Type B pancreatic cell (in vitro differentiated cells): Measurements from ENCODE around the gene TMEM50B. TPM values are rescaled to one million over a fixed set of nuclear protein-coding genes. Genes with fewer than 3 reads are reported as not detected.
"Not testable (repeated sequence)": the region's sequence is repeated elsewhere in the genome, so short reads cannot be mapped to it uniquely, and the experiment has no call there.

ENCODE experiments used
- DNase-seq: peaks from one replicate; pipeline ENCODE4 v3.0.0; 2021; ENCODE audit warnings: mixed read lengths; ENCODE audit not compliant: unreplicated experiment; ENCODE audit errors: extremely low spot score
- H3K27ac Mint-ChIP-seq: 2 replicates; pipeline ENCODE4 v1.8.0; 2021; ENCODE audit warnings: mild to moderate bottlenecking, mixed read lengths
- H3K27me3 Mint-ChIP-seq: 2 replicates; pipeline ENCODE4 v1.8.0; 2021; ENCODE audit warnings: mixed read lengths
- H3K36me3 Mint-ChIP-seq: 2 replicates; pipeline ENCODE4 v1.8.0; 2021; ENCODE audit warnings: mixed read lengths
- H3K4me1 Mint-ChIP-seq: one replicate; pipeline ENCODE4 v1.8.0; 2021; ENCODE audit warnings: mixed read lengths; ENCODE audit not compliant: unreplicated experiment
- H3K4me3 Mint-ChIP-seq: 2 replicates; pipeline ENCODE4 v1.8.0; 2021; ENCODE audit warnings: mild to moderate bottlenecking, mixed read lengths
- H3K9me3 Mint-ChIP-seq: 2 replicates; pipeline ENCODE4 v1.8.0; 2021; ENCODE audit warnings: mixed read lengths
- total RNA-seq: library from RNA; stranded (reverse); gene quantifications from 2 replicates; pipeline ENCODE4 v1.2.1, GENCODE V29; 2021; ENCODE audit warnings: low replicate concordance
- TF ChIP-seq, protein P1 (sequence below): fragments of 200-600 bp; sonication (generic); conservative IDR thresholded peaks from 2 replicates; pipeline ENCODE4 v1.5.0; 2021; ENCODE audit warnings: antibody characterized with exemption, mild to moderate bottlenecking

TMEM50B gene
- total RNA-seq, 1 donor from 2014 or later = 44.7 TPM

GRCh38 chr21:33478182-33478581 is 1.6 kb downstream of the TMEM50B start:
- DNase-seq = no peak
- Mint-ChIP-seq H3K27ac (peak overlapping the region; percentile 89), H3K9me3 (peaks cover 4% of the 10 kb centered on the region), H3K36me3 (peaks cover 10% of the 10 kb centered on the region), H3K4me1 (peaks cover 6% of the 10 kb centered on the region), H3K4me3 (peak overlapping the region; percentile 94), H3K27me3 (no peaks in the 10 kb centered on the region)
- TF ChIP-seq, protein P1, sequence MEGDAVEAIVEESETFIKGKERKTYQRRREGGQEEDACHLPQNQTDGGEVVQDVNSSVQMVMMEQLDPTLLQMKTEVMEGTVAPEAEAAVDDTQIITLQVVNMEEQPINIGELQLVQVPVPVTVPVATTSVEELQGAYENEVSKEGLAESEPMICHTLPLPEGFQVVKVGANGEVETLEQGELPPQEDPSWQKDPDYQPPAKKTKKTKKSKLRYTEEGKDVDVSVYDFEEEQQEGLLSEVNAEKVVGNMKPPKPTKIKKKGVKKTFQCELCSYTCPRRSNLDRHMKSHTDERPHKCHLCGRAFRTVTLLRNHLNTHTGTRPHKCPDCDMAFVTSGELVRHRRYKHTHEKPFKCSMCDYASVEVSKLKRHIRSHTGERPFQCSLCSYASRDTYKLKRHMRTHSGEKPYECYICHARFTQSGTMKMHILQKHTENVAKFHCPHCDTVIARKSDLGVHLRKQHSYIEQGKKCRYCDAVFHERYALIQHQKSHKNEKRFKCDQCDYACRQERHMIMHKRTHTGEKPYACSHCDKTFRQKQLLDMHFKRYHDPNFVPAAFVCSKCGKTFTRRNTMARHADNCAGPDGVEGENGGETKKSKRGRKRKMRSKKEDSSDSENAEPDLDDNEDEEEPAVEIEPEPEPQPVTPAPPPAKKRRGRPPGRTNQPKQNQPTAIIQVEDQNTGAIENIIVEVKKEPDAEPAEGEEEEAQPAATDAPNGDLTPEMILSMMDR = no peak

DNA sequence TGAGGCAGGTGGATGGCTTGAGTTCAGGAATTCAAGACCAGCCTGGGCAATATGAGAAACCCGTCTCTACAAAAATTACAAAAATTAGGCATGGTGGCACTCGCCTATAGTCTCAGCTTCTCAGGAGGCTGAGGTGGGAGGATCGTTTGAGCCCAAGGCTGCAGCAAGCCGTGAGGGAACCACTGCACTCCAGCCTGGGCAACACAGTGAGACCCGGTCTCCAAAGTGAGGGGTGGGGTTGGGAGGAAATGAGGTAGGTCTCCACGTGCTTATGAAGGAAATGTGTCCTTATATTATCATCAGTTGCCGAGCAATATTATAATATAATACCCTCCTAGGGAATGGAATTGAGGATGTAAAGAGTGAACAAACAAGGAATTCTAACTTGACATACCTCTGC is 2.7 kb downstream of the TMEM50B start:
- no peaks in the 10 kb centered on the region for H3K27me3 Mint-ChIP-seq
- H3K9me3 Mint-ChIP-seq = peaks cover 4% of the 10 kb centered on the region
- peaks cover 14% of the 10 kb centered on the region for H3K36me3 Mint-ChIP-seq
- DNase-seq = no peak
- H3K4me1 Mint-ChIP-seq = peaks cover 6% of the 10 kb centered on the region
- no peak overlapping the region for H3K27ac Mint-ChIP-seq
- peak overlapping the region; percentile 59 for H3K4me3 Mint-ChIP-seq
- TF ChIP-seq, protein P1 = no peak

DNA sequence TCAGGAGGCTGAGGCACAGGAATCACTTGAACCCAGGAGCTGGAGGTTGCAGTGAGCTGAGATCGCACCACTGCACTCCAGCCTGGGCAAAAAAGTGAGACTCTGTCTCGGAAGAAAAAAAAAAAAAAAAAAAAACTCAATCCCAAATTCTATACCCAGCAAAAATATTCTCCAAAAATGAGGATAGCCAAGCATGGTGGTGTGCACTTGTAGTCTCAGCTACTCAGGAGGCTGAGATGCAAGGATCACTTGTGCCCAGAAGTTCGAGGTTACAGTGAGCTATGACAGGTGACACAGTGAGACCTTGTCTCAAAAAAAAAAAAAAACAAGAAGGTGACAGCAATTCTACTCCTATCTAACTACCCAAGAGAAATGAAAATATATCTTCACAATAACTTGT is 6.4 kb downstream of the TMEM50B start:
- no peak for DNase-seq
- H3K27ac Mint-ChIP-seq = no peak overlapping the region
- TF ChIP-seq, protein P1 = no peak
- no peaks in the 10 kb centered on the region for H3K27me3 Mint-ChIP-seq
- H3K4me3 Mint-ChIP-seq = no peak overlapping the region
- peaks cover 4% of the 10 kb centered on the region for H3K9me3 Mint-ChIP-seq
- H3K4me1 Mint-ChIP-seq = peaks cover 2% of the 10 kb centered on the region
- H3K36me3 Mint-ChIP-seq = peaks cover 11% of the 10 kb centered on the region

DNA sequence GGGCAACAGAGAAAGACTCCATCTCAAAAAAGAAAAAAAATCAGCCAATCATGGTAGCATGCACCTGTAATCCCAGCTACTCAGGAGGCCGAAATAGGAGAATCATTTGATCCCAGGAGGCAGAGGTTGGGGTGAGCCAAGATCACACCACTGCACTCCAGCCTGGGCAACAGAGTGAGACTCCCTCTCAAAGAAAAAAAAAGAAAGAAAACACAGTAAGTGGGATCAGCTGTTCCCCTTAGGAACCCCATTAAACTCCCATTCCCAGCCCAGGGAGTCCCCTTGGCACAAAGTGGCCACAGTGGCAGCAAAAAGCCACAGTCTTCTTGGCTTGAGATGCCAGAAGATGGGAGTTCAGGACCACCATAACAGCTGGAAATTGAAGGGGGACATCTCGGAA is 9.1 kb downstream of the TMEM50B start:
- DNase-seq = no peak
- H3K27ac Mint-ChIP-seq = no peak overlapping the region
- TF ChIP-seq, protein P1 = no peak
- no peaks in the 10 kb centered on the region for H3K4me1 Mint-ChIP-seq
- H3K9me3 Mint-ChIP-seq = peaks cover 4% of the 10 kb centered on the region
- peaks cover 9% of the 10 kb centered on the region for H3K36me3 Mint-ChIP-seq
- no peaks in the 10 kb centered on the region for H3K27me3 Mint-ChIP-seq
- H3K4me3 Mint-ChIP-seq = no peak overlapping the region

GRCh38 chr21:33469183-33469582 is 10.6 kb downstream of the TMEM50B start:
- H3K4me1 Mint-ChIP-seq, H3K9me3 Mint-ChIP-seq, H3K4me3 Mint-ChIP-seq, H3K27me3 Mint-ChIP-seq, DNase-seq, H3K27ac Mint-ChIP-seq, H3K36me3 Mint-ChIP-seq: not testable (repeated sequence)

GRCh38 chr21:33461538-33462250 is 18.1 kb downstream of the TMEM50B start:
- no peaks in the 10 kb centered on the region for H3K9me3 Mint-ChIP-seq
- H3K27me3 Mint-ChIP-seq = no peaks in the 10 kb centered on the region
- TF ChIP-seq, protein P1 = no peak
- no peaks in the 10 kb centered on the region for H3K4me1 Mint-ChIP-seq
- no peak overlapping the region for H3K27ac Mint-ChIP-seq
- no peak for DNase-seq
- peaks cover 5% of the 10 kb centered on the region for H3K36me3 Mint-ChIP-seq
- H3K4me3 Mint-ChIP-seq = no peak overlapping the region
